SH-SY5Y (cell line): ENCODE data around the gene PITPNM2.

Experiments used
- GATA2 ChIP-seq: IDR thresholded peaks from 2 replicates; pipeline ENCODE4 v1.6.1; 2011; ENCODE audit warnings: mild to moderate bottlenecking, low read depth, low read length
- GATA3 ChIP-seq: IDR thresholded peaks from 2 replicates; pipeline ENCODE4 v1.6.1; 2011; ENCODE audit warnings: low read depth, mild to moderate bottlenecking, low read length, moderate library complexity

DNA sequence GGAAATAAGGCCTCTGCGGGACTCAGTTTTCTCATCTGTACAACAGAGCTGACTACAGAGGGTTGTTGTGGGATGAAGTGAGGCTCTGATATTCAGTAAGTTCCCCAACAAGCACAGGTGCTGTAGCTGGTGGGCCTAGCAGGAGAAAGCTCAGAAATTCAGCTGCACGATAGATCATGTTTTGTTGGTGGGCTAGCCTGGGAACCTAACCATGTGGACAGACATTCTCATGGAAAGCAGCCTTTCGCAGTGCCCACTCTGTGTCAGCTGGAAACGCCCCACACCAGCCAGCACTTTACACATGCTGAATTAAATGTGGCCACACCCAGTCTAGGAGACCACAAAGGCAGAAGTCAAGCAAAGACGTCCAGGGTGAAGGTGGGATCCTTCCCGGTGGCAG is 16.1 kb downstream of the PITPNM2 start:
- no peak for TF ChIP-seq GATA2
- no peak for TF ChIP-seq GATA3
